GM18867 (cell line): ENCODE measurements around the gene KCNQ1.

Source experiments
- ATAC-seq: cut with Tn5 transposase; IDR thresholded peaks from one replicate; pipeline ENCODE4 v1.9.1; 2021; ENCODE audit warnings: mild to moderate bottlenecking, moderate library complexity; ENCODE audit not compliant: unreplicated experiment

KCNQ1 gene

GRCh38 chr11:2739531-2740274 lies 294.9 kb downstream of the KCNQ1 start:
- no peak for ATAC-seq

GRCh38 chr11:2740275-2740940 lies 295.6 kb downstream of the KCNQ1 start:
- no peak for ATAC-seq

- ATAC-seq = no peak
Observed at GRCh38 chr11:2741006-2741376, 296.2 kb downstream of the KCNQ1 start.

- no peak for ATAC-seq
Observed at GRCh38 chr11:2741377-2742131, 296.7 kb downstream of the KCNQ1 start.

- ATAC-seq = no peak
Observed at GRCh38 chr11:2742201-2742600, 297.4 kb downstream of the KCNQ1 start.

GRCh38 chr11:2742611-2743426 lies 298.0 kb downstream of the KCNQ1 start:
- no peak for ATAC-seq

GRCh38 chr11:2743427-2744110 lies 298.8 kb downstream of the KCNQ1 start:
- ATAC-seq = no peak

GRCh38 chr11:2744166-2744565 lies 299.4 kb downstream of the KCNQ1 start:
- no peak for ATAC-seq

GRCh38 chr11:2745511-2745910 lies 300.7 kb downstream of the KCNQ1 start:
- ATAC-seq = no peak

- no peak for ATAC-seq
Observed at GRCh38 chr11:2746401-2747247, 301.8 kb downstream of the KCNQ1 start.

- no peak for ATAC-seq
Observed at GRCh38 chr11:2747248-2748027, 302.6 kb downstream of the KCNQ1 start.

- ATAC-seq = no peak
Observed at GRCh38 chr11:2748061-2748813, 303.4 kb downstream of the KCNQ1 start.

- ATAC-seq = no peak
Observed at GRCh38 chr11:2748814-2749554, 304.2 kb downstream of the KCNQ1 start.

- no peak for ATAC-seq
Observed at GRCh38 chr11:2750101-2750681, 305.4 kb downstream of the KCNQ1 start.

GRCh38 chr11:2750682-2751522 lies 306.1 kb downstream of the KCNQ1 start:
- ATAC-seq = no peak
